ENCODE data around the gene TIMP4. TPM values are rescaled to one million over a fixed set of nuclear protein-coding genes. Genes with fewer than 3 reads are reported as not detected.

The TIMP4 gene
- total RNA-seq, 1 donor from 2014 or later, result 6.9 TPM

GRCh38 chr3:12188681-12189287, 30.1 kb upstream of the TIMP4 start:
- no peak for DNase-seq
- no peak for ATAC-seq
- no peak for TF ChIP-seq CTCF (IDR thresholded peaks at IDR 0.05)
- no peak overlapping the region for H3K4me3 ChIP-seq
- intact Hi-C loops (cut with DNase I), result no loop called here
- no peaks in the 10 kb centered on the region for H3K36me3 ChIP-seq
- H3K27me3 ChIP-seq, result no peaks in the 10 kb centered on the region
- no peaks in the 10 kb centered on the region for H3K9me3 ChIP-seq
- H3K4me1 ChIP-seq, result peaks cover 13% of the 10 kb centered on the region
- no peak overlapping the region for H3K27ac ChIP-seq

- intact Hi-C loops (cut with DNase I), result no loop called here
- no peak for TF ChIP-seq CTCF (IDR thresholded peaks at IDR 0.05)
These were observed 29.6 kb upstream of the TIMP4 start for GRCh38 chr3:12188328-12188648.

GRCh38 chr3:12187448-12188327, 29.0 kb upstream of the TIMP4 start:
- ATAC-seq (peak; percentile 76), DNase-seq (peak; percentile 78)
- no peak overlapping the region for H3K4me3 ChIP-seq
- no peak for TF ChIP-seq CTCF (IDR thresholded peaks at IDR 0.05)
- H3K36me3 ChIP-seq, result no peaks in the 10 kb centered on the region
- intact Hi-C loops (cut with DNase I), result no loop called here
- H3K27me3 ChIP-seq, result no peaks in the 10 kb centered on the region
- H3K9me3 ChIP-seq, result no peaks in the 10 kb centered on the region
- peak overlapping the region; percentile 36 for H3K27ac ChIP-seq
- peaks cover 9% of the 10 kb centered on the region for H3K4me1 ChIP-seq

More at GRCh38 chr3:12188328-12188648, 29.6 kb upstream of the TIMP4 start:
- ATAC-seq, result no peak
- DNase-seq, result no peak
- Histone ChIP-seq H3K4me1 (peaks cover 9% of the 10 kb centered on the region), H3K27ac (peak overlapping the region; percentile 36), H3K36me3 (no peaks in the 10 kb centered on the region), H3K4me3 (no peak overlapping the region), H3K9me3 (no peaks in the 10 kb centered on the region), H3K27me3 (no peaks in the 10 kb centered on the region)

- no peak overlapping the region for H3K27ac ChIP-seq
- ATAC-seq, result peak; percentile 30
- H3K36me3 ChIP-seq, result no peaks in the 10 kb centered on the region
- no peak overlapping the region for H3K4me3 ChIP-seq
- peaks cover 9% of the 10 kb centered on the region for H3K4me1 ChIP-seq
- no peaks in the 10 kb centered on the region for H3K9me3 ChIP-seq
- intact Hi-C loops (cut with DNase I), result no loop called here
- no peaks in the 10 kb centered on the region for H3K27me3 ChIP-seq
- TF ChIP-seq CTCF (IDR thresholded peaks at IDR 0.05), result no peak
- DNase-seq, result no peak
These were observed 28.0 kb upstream of the TIMP4 start for GRCh38 chr3:12186515-12187286.

GRCh38 chr3:12186046-12186445, 27.3 kb upstream of the TIMP4 start:
- ATAC-seq (no peak), DNase-seq (no peak)
- TF ChIP-seq CTCF (IDR thresholded peaks at IDR 0.05), result no peak
- intact Hi-C loops (cut with DNase I), result no loop called here
- Histone ChIP-seq H3K4me1 (peaks cover 9% of the 10 kb centered on the region), H3K9me3 (no peaks in the 10 kb centered on the region), H3K27ac (no peak overlapping the region), H3K27me3 (no peaks in the 10 kb centered on the region), H3K36me3 (no peaks in the 10 kb centered on the region), H3K4me3 (no peak overlapping the region)
